ENCODE measurements around the gene ZNF74.
"Not testable (repeated sequence)": the region's sequence is repeated elsewhere in the genome, so short reads cannot be mapped to it uniquely, and the experiment has no call there.

The ZNF74 gene

DNA sequence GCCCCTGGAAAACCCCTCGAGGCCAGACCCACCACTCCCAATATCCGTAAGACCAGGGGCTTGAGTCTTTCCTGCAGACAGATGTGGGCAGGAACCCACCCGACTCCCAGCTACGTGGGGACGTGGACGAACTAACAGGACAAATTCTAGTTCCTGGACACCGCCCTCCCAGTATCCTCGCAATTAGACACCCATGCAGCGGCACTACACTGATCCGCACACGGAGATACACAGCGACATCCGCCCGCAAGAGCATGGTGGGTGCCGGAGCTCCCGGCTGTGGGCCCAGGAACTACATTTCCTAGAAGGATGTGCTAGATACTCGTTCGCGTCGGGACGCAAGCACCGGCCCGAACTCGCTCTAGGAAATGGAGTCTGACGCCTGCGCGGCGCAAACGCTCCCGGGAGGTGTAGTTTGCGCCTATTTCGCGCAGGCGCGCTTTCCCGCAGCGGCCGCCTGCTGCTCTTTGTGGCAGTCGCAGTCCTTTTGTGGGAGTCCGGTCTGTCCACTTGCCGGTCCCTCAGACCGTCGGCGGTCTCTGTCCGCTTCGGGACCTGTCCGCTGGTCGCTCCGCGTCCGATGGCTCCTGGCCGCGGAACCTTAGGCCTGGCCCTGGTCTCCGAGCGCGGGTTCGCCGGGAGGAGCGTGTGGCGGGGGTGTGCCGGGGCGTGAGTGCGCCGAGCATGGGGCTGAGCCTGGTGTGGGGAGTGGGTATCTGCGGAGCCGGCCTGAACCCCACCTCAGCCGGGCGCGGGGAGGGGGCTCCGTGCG, at the start of gene ZNF74:
Gene ZNF74, plus strand, starts transcription at position 447 of the 772 bp plus-strand sequence. CDS start 478 bp downstream, outside the sequence.
- FAIRE-seq, result peak; percentile 55

DNA sequence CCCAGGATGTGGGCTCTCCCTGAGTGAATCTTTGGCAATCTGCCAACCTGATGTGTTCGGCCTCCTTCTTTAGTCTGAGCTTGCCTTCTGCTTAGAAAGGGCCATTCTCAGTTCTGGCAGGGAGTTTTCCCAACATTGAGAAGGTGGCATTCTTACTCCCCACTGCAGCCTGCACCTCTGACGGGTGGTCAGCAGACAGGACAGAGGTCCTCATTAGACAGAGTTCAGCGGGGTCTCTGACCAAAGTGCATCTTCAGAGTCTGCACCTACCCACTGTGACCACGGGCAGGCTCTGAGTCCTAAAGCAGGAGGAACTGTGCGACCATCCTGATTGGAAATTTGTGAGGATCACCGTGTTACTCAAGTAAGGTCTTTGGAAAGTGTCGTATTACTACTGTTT, 47.4 kb upstream of the ZNF74 start:
- not testable (repeated sequence) for FAIRE-seq

DNA sequence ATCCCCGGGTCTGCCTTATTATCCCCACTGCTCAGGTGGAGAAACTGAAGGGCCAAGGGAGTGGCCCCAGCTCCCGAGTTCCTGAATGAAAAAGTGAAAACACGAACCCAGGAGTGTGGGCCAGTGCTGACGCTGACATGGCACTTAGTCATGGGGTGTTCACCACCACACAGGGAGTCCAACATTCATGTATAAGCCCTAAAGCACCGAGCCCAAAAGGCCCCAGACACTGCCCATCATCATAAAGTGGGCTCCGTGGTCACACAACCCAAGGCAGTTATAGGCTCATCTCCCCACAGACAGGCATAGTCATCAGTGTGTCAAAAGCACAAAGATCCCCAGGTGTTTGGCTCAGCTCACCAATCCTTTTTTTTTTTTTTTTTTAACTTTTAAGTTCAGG, 41.4 kb upstream of the ZNF74 start:
- FAIRE-seq, result not testable (repeated sequence)

DNA sequence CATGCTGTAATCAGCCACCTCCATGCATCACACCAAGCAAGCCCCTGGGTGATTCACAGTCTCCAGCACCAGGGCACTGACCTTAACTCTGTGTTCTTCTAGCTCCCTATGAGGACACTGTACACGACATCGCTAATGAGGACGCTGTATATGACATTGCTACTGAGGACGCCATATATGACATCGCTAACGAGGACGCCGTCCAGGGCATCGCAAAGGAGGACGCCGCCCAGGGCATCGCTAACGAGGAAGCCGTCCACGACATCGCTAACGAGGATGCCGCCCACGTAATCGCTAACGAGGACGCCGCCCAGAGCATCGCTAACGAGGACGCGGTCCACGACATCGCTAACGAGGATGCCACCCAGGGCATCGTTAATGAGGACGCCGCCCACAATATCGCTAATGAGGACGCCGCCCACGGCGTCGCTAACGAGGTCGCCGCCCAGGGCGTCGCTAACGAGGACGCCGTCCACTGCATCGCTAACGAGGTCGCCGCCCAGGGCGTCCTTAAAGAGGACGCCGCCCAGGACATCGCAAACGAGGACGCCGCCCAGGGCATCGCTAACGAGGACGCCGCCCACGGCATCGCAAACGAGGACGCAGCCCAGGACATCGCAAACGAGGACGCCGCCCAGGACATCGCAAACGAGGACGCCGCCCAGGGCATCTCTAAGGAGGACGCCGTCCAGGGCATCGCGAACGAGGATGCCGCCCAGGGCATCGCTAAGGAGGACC, 39.5 kb upstream of the ZNF74 start:
- no peak for FAIRE-seq

DNA sequence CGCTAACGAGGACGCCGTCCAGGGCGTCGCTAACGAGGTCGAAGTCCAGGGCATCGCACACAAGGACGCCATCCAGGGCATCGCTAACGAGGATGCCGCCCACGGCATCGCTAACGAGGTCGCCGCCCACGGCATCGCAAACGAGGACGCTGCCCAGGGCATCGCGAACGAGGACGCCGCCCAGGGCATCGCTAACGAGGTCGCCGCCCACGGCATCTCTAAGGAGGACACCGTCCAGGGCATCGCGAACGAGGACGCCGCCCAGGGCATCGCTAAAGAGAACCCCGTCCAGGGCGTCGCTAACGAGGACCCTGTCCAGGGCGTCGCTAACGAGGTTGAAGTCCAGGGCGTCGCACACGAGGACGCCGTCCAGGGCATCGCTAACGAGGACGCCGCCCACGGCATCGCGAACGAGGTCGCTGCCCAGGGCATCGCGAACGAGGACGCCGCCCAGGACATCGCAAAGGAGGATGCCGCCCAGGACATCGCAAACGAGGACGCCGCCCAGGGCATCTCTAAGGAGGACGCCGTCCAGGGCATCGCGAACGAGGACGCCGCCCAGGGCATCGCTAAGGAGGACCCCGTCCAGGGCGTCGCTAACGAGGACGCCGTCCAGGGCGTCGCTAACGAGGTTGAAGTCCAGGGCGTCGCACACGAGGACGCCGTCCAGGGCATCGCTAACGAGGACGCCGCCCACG, 37.9 kb upstream of the ZNF74 start:
- not testable (repeated sequence) for FAIRE-seq

DNA sequence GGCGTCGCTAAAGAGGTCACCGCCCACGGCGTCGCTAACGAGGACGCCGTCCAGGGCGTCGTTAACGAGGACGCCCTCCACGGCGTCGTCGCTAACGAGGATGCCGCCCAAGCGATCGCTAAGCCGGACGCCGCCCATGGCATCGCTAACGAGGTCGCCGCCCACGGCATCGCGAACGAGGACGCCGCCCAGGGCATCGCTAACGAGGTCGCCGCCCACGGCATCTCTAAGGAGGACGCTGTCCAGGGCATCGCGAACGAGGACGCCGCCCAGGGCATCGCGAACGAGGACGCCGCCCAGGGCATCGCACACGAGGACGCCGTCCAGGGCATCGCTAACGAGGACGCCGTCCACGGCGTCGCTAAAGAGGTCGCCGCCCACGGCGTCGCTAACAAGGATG, 37.0 kb upstream of the ZNF74 start:
- FAIRE-seq, result not testable (repeated sequence)

DNA sequence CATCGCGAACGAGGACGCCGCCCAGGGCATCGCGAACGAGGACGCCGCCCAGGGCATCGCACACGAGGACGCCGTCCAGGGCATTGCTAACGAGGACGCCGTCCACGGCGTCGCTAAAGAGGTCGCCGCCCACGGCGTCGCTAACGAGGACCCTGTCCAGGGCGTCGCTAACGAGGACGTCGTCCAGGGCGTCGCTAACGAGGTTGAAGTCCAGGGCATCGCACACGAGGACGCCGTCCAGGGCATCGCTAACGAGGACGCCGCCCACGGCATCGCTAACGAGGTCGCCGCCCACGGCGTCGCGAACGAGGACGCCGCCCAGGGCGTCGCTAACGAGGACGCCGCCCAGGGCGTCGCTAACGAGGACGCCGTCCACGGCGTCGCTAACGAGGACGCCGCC, 36.0 kb upstream of the ZNF74 start:
- FAIRE-seq, result not testable (repeated sequence)

DNA sequence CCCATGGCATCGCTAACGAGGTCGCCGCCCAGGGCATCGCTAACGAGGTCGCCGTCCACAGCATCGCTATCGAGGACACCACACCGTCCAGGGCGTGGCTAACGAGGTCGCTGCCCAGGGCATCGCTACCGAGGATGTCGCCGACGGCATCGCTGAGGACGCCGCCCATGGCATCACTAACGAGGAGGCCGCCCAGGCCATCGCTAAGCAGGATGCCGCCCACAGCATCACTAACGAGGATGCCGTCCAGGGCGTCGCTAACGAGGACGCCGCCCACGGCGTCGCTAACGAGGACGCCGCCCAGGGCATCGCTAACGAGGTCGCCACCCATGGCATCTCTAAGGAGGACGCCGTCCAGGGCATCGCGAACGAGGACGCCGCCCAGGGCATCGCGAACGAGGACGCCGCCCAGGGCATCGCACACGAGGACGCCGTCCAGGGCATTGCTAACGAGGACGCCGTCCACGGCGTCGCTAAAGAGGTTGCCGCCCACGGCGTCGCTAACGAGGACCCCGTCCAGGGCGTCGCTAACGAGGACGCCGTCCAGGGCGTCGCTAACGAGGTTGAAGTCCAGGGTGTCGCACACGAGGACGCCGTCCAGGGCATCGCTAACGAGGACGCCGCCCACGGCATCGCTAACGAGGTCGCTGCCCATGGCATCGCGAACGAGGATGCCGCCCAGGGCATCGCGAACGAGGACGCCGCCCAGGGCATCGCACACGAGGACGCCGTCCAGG, 35.3 kb upstream of the ZNF74 start:
- not testable (repeated sequence) for FAIRE-seq

DNA sequence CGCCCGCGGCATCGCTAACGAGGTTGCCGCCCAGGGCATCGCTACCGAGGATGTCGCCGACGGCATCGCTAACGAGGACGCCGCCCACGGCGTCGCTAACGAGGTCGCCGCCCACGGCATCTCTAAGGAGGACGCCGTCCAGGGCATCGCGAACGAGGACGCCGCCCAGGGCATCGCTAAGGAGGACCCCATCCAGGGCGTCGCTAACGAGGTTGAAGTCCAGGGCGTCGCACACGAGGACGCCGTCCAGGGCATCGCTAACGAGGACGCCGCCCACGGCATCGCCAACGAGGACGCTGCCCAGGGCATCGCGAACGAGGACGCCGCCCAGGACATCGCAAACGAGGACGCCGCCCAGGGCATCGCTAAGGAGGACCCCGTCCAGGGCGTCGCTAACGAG, 33.7 kb upstream of the ZNF74 start:
- FAIRE-seq, result not testable (repeated sequence)

DNA sequence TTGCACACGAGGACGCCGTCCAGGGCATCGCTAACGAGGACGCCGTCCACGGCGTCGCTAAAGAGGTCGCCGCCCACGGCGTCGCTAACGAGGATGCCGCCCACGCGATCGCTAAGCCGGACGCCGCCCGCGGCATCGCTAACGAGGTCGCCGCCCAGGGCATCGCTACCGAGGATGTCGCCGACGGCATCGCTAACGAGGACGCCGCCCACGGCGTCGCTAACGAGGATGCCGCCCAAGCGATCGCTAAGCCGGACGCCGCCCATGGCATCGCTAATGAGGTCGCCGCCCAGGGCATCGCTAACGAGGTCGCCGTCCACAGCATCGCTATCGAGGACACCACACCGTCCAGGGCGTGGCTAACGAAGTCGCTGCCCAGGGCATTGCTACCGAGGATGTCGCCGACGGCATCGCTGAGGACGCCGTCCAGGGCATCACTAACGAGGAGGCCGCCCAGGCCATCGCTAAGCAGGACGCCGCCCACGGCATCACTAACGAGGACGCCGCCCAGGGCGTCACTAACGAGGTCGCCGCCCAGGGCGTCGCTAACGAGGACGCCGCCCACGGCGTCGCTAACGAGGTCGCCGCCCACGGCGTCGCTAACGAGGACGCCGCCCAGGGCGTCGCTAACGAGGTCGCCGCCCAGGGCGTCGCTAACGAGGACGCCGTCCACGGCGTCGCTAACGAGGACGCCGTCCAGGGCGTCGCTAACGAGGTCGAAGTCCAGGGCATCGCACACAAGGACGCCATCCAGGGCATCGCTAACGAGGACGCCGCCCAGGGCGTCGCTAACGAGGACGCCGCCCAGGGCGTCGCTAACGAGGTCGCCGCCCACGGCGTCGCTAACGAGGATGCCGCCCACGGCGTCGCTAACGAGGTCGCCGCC, 32.8 kb upstream of the ZNF74 start:
- not testable (repeated sequence) for FAIRE-seq

DNA sequence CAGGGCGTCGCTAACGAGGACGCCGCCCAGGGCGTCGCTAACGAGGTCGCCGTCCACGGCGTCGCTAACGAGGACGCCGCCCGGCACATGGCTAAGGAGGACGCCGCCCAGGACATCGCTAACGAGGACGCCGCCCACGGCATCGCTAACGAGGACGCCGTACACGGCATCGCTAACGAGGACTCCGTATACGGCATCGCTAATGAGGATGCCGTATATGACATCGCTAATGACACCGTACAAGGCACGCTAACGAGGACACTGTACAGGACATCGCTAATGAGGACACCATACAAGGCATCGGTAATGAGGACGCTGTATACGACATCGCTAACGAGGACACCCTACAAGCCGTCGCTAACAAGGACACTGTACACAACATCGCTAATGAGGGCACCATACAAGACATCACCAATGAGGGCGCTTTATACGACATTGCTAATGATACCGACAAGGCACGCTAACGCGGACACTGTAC, 32.2 kb upstream of the ZNF74 start:
- FAIRE-seq, result not testable (repeated sequence)

DNA sequence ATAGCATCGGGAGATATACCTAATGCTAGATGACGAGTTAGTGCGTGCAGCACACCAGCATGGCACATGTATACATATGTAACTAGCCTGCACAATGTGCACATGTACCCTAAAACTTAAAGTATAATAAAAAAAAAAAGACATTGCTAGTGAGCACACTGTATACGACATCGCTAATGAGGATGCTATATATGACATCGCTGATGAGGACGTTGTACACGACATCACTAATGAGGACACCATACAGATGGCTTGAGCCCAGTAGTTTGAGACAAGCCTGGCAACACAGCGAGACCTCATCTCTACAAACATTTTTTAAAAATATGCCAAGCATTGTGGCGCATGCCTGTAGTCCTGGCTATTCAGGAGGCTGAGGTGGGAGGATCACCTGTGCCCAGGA, 31.5 kb upstream of the ZNF74 start:
- FAIRE-seq, result not testable (repeated sequence)

DNA sequence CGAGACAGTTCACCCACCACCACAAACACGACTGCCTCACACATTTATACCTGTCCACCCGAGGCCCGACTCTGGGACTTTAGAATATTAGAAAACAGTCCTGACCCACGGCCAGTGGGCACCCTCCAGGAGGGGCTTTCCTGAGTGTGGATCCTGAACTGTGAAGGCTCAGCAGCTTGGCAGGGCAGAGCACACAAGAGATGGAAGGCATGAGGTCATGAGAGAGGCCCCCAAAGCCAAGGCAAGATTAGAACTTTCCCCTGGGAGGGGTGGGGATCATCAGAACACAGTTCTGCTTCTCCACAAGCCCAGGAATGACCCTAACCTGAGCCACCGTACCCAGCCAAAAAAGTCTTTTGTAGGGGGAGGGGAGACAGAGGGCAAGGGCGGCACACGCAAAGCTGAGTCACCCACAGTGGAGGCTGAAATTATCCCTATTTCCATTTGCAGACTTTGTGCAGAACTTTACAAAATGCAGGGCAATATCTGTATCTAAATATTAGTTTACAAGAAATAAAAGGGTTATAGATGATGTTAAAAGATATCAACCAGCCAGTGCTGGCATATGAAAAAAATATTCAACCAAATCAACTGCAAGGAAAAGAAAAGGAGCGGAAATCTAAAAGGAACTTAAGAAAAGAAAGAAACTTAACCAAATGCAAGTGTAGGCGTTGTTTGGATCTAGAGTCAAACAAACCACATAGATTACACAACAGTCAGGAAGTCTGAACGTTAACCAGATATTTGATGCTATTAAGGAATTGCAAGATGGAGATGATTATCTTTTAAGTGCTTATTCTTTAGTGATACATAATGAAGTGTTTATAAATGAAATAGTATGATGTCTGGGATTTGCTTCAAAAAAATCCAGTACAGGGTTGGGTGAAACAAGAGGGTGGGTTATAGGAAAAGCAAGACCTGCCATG, 29.4 kb upstream of the ZNF74 start:
- FAIRE-seq, result not testable (repeated sequence)

DNA sequence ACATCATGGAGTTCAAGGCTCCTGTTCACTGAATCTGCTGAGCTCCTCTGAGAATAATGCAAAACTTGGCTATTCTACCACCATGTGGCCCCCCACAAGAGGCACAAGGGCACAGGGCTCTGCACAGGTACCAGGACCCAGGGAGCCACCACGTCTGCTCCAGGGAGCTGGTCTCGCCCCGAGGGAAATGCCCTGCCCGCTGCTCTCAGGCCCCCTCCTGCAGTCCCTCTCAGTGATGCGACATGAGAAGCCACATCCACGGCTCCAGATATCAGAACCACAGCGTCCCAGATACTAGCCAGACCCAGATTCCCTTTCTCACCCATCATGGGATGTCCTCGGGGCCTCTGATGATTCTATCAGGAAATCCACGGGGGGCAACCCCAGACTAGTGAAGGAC, 27.1 kb upstream of the ZNF74 start:
- not testable (repeated sequence) for FAIRE-seq

DNA sequence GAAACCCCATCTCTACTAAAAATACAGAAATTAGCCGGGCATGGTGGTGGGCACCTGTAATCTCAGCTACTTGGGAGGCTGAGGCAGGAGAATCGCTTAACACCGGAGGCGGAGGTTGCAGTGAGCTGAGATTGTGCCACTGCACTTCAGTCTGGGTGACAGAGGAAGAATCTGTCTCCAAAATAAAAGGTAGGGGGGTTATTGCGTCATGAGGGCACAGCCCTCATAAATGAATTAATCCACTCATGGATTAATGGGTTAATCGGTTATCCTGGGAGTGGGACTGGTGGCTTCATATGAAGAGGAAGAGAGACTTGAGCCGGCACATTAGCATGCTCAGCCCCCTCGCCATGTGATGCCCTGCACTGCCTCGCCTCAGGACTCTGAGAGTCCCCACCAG, 25.1 kb upstream of the ZNF74 start:
- FAIRE-seq, result not testable (repeated sequence)

DNA sequence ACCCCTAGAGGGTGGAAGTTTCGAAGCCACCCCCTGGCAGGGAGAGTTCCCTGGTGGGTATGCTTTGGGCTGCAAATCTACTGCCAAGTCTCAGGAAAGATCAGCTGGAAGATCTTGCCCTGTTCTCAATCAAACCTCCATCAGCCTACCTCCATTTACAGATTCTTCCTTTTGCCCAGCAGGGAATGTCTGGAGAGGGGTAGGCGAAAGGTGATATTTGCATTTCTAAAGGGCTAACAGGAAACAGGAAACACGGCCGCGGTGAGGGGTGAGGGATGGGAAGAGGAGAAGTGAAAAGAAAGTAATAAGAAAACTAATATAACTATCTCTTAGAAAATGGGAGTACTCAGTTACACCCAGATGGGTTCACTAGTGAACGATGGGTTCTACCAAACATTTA, 22.3 kb upstream of the ZNF74 start:
- FAIRE-seq, result not testable (repeated sequence)

DNA sequence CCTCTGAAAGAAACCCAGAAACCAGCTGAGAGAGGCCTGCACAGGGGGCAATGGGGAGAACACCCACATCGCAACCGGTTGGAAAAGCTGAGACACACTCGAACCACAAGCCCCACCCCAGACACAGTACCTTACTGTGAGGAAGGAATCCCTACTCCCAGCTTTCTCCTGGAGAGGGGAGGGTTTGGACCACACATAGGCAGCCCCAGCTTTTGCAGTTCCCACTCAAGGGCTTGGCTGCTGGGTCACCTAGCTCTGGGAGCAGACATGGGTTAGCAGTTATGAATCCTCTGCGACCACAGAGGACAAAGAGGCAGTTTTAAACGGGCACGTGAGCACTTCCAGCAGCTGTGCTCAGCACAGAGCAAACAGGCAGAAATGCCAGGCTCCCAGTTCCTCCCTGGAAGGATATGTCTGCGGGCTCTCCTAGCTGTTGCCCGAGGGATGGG, 21.5 kb upstream of the ZNF74 start:
- not testable (repeated sequence) for FAIRE-seq

DNA sequence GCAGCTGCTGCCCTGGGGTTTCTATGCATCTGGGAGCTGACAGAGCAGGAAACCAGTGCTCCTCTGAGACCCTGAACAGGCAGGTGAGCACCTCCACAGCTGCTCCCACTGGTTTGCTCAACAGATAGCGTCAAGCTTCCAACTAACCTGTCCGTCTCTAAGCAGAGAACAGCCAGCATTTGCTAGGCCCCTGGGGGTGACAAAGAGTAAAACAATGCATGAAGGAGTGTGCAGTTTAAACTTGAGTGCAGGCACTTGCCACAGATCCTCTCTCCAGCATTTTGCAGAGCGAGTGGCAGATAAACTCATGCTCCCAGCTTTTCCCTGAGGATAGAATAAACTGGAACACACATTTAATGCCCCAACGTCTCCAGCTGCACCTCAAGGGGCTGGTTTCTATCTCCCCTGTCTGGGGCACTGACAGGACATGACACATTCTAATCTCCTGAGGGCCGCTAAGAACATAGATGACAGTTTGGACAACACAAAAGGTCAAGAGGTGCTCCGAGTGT, 20.7 kb upstream of the ZNF74 start:
- FAIRE-seq, result not testable (repeated sequence)

DNA sequence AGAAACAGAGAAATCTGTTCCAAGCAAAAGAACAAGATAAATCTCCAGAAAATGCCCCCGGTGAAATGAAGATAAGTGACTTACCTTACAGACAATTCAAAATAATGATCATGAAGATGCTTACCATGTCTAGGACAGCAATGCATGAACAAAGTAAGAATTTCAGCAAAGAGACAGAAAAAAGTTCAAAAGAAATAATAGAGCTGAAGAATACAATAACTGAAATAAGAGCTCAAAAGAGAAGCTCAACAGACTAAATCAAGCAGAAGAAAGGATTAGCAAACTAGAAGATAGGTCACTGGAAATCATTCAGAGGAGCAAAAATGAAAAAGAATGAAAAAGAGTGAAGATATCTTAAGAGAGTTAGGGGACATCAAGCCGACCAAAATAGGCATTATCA, 19.8 kb upstream of the ZNF74 start:
- not testable (repeated sequence) for FAIRE-seq

DNA sequence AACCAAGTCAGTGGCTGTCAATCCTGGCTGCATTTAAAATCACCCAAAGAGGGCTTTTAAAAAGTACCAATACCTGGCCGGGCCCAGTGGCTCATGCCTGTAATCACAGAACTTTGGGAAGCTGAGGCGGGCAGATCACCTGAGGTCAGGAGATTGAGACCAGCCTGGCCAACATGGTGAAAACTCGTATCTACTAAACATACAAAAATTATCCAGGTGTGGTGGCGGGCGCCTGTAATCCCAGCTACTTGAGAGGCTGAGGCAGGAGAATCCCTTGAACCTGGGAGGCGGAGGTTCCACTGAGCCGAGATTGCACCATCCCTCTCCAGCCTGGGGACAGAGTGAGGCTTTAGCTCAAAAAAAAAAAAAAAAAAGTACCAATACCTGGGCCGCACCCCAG, 17.7 kb upstream of the ZNF74 start:
- FAIRE-seq, result not testable (repeated sequence)
